Lung (tissue), 12 donors: Measurements from ENCODE around the gene STXBP6. TPM values are rescaled to one million over a fixed set of nuclear protein-coding genes. Genes with fewer than 3 reads are reported as not detected.

Experiments
- ATAC-seq: fragments of 200-7000 bp; cut with Tn5 transposase; one replicate; pipeline ENCODE4 v1.9.1; 2020; ENCODE audit warnings: moderate number of reproducible peaks; ENCODE audit not compliant: insufficient read depth, low FRiP score
- DNase-seq, 3 donors: peaks; one replicate each; pipeline ENCODE4 v3.0.0-alpha.2; 2013 to 2017
- H3K27ac ChIP-seq, 2 donors: one replicate each; pipeline ENCODE4 v1.5.1; 2013; ENCODE audit warnings: mild to moderate bottlenecking in 2 of 2, moderate library complexity in 2 of 2, control low read depth in 1 of 2, inconsistent platforms in 1 of 2, low read depth in 1 of 2, low read length in 1 of 2
- H3K27me3 ChIP-seq, 3 donors: one replicate each; pipeline ENCODE4 v1.5.1; 2013; ENCODE audit warnings: low read length in 2 of 3; ENCODE audit not compliant: control insufficient read depth in 3 of 3, insufficient read depth in 3 of 3
- H3K36me3 ChIP-seq, 4 donors: one replicate each; pipeline ENCODE4 v1.5.1; 2013; ENCODE audit warnings: low read length in 4 of 4, mild to moderate bottlenecking in 1 of 4, moderate library complexity in 1 of 4; ENCODE audit not compliant: control insufficient read depth in 4 of 4, insufficient read depth in 4 of 4
- H3K4me1 ChIP-seq, 5 donors: one replicate each; pipeline ENCODE4 v1.5.1; 2013; ENCODE audit warnings: low read length in 5 of 5, mild to moderate bottlenecking in 2 of 5, moderate library complexity in 1 of 5; ENCODE audit not compliant: control insufficient read depth in 5 of 5, insufficient read depth in 5 of 5
- H3K4me3 ChIP-seq: one replicate; pipeline ENCODE4 v1.5.1; 2013; ENCODE audit warnings: mild to moderate bottlenecking, control low read depth, moderate library complexity
- H3K9ac ChIP-seq, 2 donors: one replicate each; pipeline ENCODE4 v1.5.1; 2013; ENCODE audit warnings: low read length in 2 of 2, control low read depth in 1 of 2; ENCODE audit not compliant: insufficient read depth in 1 of 2
- H3K9me3 ChIP-seq, 4 donors: one replicate each; pipeline ENCODE4 v1.5.1; 2013; ENCODE audit warnings: low read length in 3 of 4, mild to moderate bottlenecking in 1 of 4, moderate library complexity in 1 of 4; ENCODE audit not compliant: control insufficient read depth in 4 of 4, insufficient read depth in 3 of 4
- WGBS, 2 donors: extraction: QIAGEN DNeasy Blood & Tissue Kit; methylation state at CpG; one replicate each; pipeline ENCODE4 v1.1.7; 2013; 5-methylcytosine and 5-hydroxymethylcytosine counted together
- polyA plus RNA-seq, 2 donors: library from polyadenylated mRNA; stranded (reverse); fragments of 200-250 nt; gene quantifications; one replicate each; pipeline ENCODE4 v1.2.1, GENCODE V29; 2013
- total RNA-seq, 2 donors: library from RNA; depleted of rRNA in 1 of 2; stranded (reverse); fragments of >200 nt in 1 of 2; gene quantifications; one replicate each; pipeline ENCODE4 v1.2.1, GENCODE V29; 2014 to 2021
- TF ChIP-seq, protein P1 (sequence below): IDR thresholded peaks from 2 replicates; pipeline ENCODE4 v1.5.1; 2012; ENCODE audit warnings: mild to moderate bottlenecking; ENCODE audit errors: control extremely low read depth, extremely low read depth
- donor health status: control.
- donor health status: control.
- donor health status: Bipolar disorder and iron deficiency.
- donor health status: healthy.
- donor health status: DM: yes; HTN: yes; CAD: no.

Gene STXBP6
- total and polyA plus RNA-seq, 4 donors = 9.3 to 42.5 (median 10.5) TPM

- DNase-seq (no peak), ATAC-seq (no peak)
- no peak overlapping the region for H3K27ac ChIP-seq
- no peak overlapping the region for H3K9ac ChIP-seq
- no peak overlapping the region for H3K4me3 ChIP-seq
- H3K9me3 ChIP-seq = peaks cover 0 to 1% (median 0%) of the 10 kb centered on the region in 4 donors
- WGBS, 2 donors = 88 to 91% methylated on average over 5 of the region's 5 CpGs
- H3K27me3 ChIP-seq = no peaks in the 10 kb centered on the region
- peaks cover 0 to 13% (median 0%) of the 10 kb centered on the region in 5 donors for H3K4me1 ChIP-seq
- peaks cover 0 to 7% (median 1%) of the 10 kb centered on the region in 4 donors for H3K36me3 ChIP-seq
- TF ChIP-seq, protein P1, sequence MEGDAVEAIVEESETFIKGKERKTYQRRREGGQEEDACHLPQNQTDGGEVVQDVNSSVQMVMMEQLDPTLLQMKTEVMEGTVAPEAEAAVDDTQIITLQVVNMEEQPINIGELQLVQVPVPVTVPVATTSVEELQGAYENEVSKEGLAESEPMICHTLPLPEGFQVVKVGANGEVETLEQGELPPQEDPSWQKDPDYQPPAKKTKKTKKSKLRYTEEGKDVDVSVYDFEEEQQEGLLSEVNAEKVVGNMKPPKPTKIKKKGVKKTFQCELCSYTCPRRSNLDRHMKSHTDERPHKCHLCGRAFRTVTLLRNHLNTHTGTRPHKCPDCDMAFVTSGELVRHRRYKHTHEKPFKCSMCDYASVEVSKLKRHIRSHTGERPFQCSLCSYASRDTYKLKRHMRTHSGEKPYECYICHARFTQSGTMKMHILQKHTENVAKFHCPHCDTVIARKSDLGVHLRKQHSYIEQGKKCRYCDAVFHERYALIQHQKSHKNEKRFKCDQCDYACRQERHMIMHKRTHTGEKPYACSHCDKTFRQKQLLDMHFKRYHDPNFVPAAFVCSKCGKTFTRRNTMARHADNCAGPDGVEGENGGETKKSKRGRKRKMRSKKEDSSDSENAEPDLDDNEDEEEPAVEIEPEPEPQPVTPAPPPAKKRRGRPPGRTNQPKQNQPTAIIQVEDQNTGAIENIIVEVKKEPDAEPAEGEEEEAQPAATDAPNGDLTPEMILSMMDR = no peak
These were observed 57.2 kb downstream of the STXBP6 start for GRCh38 chr14:24992624-24993360.

- no peak for ATAC-seq
- no peak overlapping the region for H3K4me3 ChIP-seq
- H3K27me3 ChIP-seq = no peaks in the 10 kb centered on the region
- no peak overlapping the region for H3K27ac ChIP-seq
- peaks cover 0 to 14% (median 4%) of the 10 kb centered on the region in 4 donors for H3K36me3 ChIP-seq
- 81 to 83% methylated on average over 6 of the region's 6 CpGs for WGBS, 2 donors
- DNase-seq = no peak
- H3K9me3 ChIP-seq = peaks cover 0 to 1% (median 0%) of the 10 kb centered on the region in 4 donors
- peaks cover 0 to 9% (median 0%) of the 10 kb centered on the region in 5 donors for H3K4me1 ChIP-seq
- H3K9ac ChIP-seq = no peak overlapping the region
- TF ChIP-seq, protein P1 = no peak
These were observed 58.1 kb downstream of the STXBP6 start for GRCh38 chr14:24991821-24992220.

GRCh38 chr14:24991288-24991687, 58.7 kb downstream of the STXBP6 start:
- peaks cover 0 to 11% (median 0%) of the 10 kb centered on the region in 5 donors for H3K4me1 ChIP-seq
- H3K9ac ChIP-seq = no peak overlapping the region
- TF ChIP-seq, protein P1 = no peak
- H3K36me3 ChIP-seq = peaks cover 0 to 18% (median 4%) of the 10 kb centered on the region in 4 donors
- H3K9me3 ChIP-seq = peaks cover 0 to 1% (median 0%) of the 10 kb centered on the region in 4 donors
- 89 to 92% methylated on average over 1 of the region's 1 CpG for WGBS, 2 donors
- H3K4me3 ChIP-seq = no peak overlapping the region
- no peak overlapping the region for H3K27ac ChIP-seq
- DNase-seq (no peak), ATAC-seq (no peak)
- no peaks in the 10 kb centered on the region for H3K27me3 ChIP-seq
